ENCODE results near the gene RNASEH2A. TPM values are rescaled to one million over a fixed set of nuclear protein-coding genes. Genes with fewer than 3 reads are reported as not detected.

The RNASEH2A gene
- total and polyA plus RNA-seq, 2 of the 13 experiments (the other 11 are each of a cell fraction or from before 2014, with no cell fraction given) = 25.1 to 35.8 TPM

- TF ChIP-seq, protein P1, sequence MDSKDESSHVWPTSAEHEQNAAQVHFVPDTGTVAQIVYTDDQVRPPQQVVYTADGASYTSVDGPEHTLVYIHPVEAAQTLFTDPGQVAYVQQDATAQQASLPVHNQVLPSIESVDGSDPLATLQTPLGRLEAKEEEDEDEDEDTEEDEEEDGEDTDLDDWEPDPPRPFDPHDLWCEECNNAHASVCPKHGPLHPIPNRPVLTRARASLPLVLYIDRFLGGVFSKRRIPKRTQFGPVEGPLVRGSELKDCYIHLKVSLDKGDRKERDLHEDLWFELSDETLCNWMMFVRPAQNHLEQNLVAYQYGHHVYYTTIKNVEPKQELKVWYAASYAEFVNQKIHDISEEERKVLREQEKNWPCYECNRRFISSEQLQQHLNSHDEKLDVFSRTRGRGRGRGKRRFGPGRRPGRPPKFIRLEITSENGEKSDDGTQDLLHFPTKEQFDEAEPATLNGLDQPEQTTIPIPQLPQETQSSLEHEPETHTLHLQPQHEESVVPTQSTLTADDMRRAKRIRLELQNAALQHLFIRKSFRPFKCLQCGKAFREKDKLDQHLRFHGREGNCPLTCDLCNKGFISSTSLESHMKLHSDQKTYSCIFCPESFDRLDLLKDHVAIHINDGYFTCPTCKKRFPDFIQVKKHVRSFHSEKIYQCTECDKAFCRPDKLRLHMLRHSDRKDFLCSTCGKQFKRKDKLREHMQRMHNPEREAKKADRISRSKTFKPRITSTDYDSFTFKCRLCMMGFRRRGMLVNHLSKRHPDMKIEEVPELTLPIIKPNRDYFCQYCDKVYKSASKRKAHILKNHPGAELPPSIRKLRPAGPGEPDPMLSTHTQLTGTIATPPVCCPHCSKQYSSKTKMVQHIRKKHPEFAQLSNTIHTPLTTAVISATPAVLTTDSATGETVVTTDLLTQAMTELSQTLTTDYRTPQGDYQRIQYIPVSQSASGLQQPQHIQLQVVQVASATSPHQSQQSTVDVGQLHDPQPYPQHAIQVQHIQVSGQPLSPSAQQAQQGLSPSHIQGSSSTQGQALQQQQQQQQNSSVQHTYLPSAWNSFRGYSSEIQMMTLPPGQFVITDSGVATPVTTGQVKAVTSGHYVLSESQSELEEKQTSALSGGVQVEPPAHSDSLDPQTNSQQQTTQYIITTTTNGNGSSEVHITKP (CRISPR knock-in tag; IDR thresholded peaks at IDR 0.05; ENCODE audit: low read depth) = peak; percentile 91
- TF ChIP-seq AFF4 (CRISPR knock-in tag; IDR thresholded peaks at IDR 0.05) = no peak
Observed at GRCh38 chr19:12806242-12807081, at the start of gene RNASEH2A (continued).
